Measurements from ENCODE around the gene COL26A1.
"Not testable (repeated sequence)": the region's sequence is repeated elsewhere in the genome, so short reads cannot be mapped to it uniquely, and the experiment has no call there.

Gene COL26A1

DNA sequence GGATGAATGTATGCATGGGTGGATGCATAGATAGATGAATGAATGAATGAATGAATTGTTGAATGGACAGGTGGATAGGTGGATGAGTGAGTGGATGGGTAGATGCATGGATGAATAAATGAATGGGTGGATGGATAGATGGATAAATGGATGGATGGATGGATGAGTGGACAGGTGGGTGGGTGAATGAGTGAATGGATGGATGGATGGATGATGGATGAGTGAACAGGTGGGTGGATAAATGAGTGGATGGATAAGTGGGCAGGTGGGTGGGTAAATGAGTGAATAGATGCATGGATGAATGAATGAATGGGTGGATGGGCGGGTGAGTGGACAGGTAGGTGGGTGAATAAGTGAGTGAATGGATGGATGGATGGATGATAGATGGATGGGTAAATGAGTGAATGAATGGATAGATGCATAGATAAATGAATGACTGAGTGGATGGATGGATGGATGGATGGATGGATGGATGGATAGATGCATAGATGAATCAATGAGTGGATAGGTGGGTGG lies 193.8 kb downstream of the COL26A1 start:
- no peak for DNase-seq

GRCh38 chr7:101557421-101557820 lies 194.7 kb downstream of the COL26A1 start:
- no peak for DNase-seq

DNA sequence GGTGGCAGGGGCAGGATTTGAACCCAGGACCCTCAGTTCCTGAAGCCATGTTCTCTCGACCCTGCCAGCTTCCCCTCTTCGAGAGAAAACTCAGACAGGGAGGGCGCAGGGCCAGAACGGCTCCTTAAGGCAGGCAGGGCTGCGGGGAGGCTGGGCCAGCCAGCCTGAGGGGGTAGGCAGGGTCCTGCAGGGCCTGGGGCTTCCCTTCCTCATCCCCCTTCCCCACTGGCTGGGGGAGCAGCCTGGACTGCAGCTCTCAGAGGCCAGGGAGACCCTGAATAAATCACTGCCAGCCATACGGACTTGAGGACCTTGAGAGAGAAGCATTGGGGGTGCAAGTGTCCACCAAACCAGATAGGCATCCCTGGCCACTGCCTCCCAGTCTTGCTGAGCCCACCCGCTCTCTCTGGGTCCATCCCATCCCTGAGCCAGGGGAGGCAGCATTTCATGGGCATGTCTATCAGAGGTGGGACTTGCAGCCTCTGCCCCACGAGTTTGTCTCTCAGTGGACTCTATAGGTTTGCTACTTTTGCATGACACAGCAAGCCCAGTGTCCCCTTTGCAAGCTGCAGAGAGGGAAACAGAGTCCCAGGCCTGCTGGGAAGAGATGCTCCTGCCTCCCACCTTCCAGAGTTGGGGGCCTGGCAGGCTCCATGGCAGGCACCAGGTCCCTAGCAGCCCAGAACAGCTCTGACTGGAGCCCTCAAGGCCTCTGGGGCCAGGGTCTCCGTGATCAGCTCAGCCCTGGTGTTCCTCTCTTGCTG lies 195.5 kb downstream of the COL26A1 start:
- DNase-seq = no peak

- DNase-seq = no peak
Observed at GRCh38 chr7:101558742-101559325, 196.2 kb downstream of the COL26A1 start.

- DNase-seq = no peak
Observed at GRCh38 chr7:101559586-101559985, 196.9 kb downstream of the COL26A1 start.

- DNase-seq = not testable (repeated sequence)
Observed at GRCh38 chr7:101560021-101560420, 197.3 kb downstream of the COL26A1 start.

GRCh38 chr7:101560856-101561255 lies 198.2 kb downstream of the COL26A1 start:
- DNase-seq = no peak

DNA sequence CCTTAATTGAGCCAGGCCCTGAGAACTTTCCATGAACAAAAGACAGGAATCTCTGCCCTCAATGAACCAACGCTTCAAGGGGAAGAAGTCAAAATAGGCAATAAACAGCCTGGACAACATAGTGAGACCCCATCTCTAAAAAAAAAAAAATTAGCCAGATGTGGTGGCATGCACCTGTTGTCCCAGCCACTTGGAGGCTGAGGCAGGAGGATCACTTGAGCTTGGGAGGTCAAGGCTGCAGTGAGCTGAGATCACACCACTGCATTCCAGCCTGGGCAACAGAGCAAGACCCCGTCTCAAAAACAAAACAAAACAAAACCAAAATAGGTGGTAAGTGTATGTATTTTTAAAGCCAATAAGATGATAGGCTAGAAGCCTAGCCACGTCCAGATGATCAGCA lies 198.6 kb downstream of the COL26A1 start:
- DNase-seq = not testable (repeated sequence)

GRCh38 chr7:101562531-101563197 lies 200.0 kb downstream of the COL26A1 start:
- DNase-seq = no peak

- DNase-seq = no peak
Observed at GRCh38 chr7:101563198-101563901, 200.7 kb downstream of the COL26A1 start.

GRCh38 chr7:101563943-101564777 lies 201.5 kb downstream of the COL26A1 start:
- no peak for DNase-seq

- no peak for DNase-seq
Observed at GRCh38 chr7:101564778-101565211, 202.1 kb downstream of the COL26A1 start.

GRCh38 chr7:101565601-101566209 lies 203.0 kb downstream of the COL26A1 start:
- no peak for DNase-seq

- no peak for DNase-seq
Observed at GRCh38 chr7:101567230-101567629, 204.6 kb downstream of the COL26A1 start.

DNA sequence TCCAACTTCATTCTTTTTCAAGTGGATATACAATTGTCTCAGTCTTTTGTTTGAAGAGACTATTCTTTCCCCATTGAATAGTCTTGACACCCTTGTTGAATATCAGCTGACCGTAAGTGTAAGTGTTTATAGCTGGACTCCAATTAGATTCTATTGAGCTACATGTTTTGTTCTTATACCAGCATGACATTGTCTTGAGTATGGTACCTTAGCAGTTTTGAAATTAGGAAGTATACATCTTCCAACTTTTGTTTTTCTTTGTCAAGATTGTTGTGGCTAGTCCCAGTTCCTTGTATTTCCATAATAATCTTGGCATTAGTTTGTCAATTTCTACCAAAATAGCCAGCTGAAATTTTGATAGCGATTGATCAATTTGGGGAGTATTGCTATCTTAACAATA lies 209.5 kb downstream of the COL26A1 start:
- no peak for DNase-seq

- no peak for DNase-seq
Observed at GRCh38 chr7:101575168-101575567, 212.5 kb downstream of the COL26A1 start.

- DNase-seq = no peak
Observed at GRCh38 chr7:101575721-101576120, 213.0 kb downstream of the COL26A1 start.

DNA sequence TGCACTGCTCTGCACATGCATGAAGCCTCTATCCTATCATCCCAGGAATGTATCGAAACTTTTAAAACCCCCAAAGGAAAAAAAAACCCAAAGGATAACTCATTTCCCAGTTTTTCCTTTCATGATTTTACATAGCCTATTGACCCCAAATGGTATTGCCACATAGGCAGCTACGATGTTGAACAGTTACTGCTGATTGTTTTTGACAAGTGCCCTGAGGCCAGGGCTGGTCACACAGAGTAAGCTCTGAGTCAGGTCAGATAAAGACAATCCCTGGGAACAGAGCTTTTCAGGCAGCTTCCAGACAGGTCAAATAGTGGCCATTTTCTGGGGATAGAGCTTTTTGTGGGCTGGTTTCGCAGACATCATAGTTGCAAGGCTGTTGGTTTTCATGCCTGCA lies 214.3 kb downstream of the COL26A1 start:
- no peak for DNase-seq

GRCh38 chr7:101578552-101578951 lies 215.9 kb downstream of the COL26A1 start:
- DNase-seq = no peak

GRCh38 chr7:101580596-101580995 lies 217.9 kb downstream of the COL26A1 start:
- DNase-seq = no peak

- DNase-seq = no peak
Observed at GRCh38 chr7:101581891-101582290, 219.2 kb downstream of the COL26A1 start.

GRCh38 chr7:101582971-101583370 lies 220.3 kb downstream of the COL26A1 start:
- DNase-seq = no peak
